HG03045 (cell line): ENCODE measurements around the gene BCOR.

Source experiments
- ATAC-seq: cut with Tn5 transposase; IDR thresholded peaks from one replicate; pipeline ENCODE4 v1.9.1; 2021; ENCODE audit warnings: mild to moderate bottlenecking, moderate library complexity; ENCODE audit not compliant: unreplicated experiment

BCOR gene

GRCh38 chrX:40099055-40099958 is 1.5 kb upstream of the BCOR start:
- ATAC-seq, result peak; percentile 20

DNA sequence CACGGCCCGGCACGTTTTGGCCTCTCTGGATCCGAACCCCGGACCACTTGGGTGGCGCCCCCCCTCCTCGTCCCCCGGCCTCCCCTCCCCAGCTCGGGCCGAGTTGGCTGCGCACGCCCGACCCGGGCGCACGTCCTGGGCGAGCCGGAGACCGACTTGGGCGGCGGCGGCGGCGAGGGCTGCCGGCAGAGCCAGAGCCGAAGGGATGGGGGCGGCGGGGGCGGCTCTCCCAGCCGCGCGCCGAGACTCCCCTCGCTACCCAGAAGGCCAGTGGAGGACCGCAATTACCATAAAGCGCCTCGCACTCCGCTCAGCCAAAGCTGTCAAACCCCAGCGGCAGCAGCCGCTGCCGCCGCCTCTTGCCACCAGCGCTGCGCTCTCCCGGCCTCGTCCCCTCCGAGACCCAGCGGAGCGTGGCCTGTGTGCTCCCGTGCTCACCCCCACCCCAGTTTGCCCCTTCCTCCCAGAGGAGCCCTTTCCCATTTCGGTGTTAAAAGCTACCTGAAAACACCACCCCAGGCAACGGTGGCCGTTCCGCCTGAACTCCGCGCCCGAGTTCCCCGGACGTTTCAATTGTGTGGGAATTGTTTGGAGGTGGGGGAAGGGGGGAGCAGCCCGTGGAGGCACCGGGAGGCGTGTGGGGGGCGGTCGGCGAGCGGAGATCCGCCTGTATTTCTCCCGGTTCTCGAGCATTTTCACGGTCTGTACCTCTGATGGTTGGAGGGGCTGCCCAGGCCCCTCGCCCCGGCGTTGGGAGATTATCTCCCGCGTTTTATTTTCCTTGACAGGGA is 701 bp upstream of the BCOR start:
- ATAC-seq, result peak; percentile 25

GRCh38 chrX:40097141-40097503 is 636 bp downstream of the BCOR start:
- no peak for ATAC-seq

DNA sequence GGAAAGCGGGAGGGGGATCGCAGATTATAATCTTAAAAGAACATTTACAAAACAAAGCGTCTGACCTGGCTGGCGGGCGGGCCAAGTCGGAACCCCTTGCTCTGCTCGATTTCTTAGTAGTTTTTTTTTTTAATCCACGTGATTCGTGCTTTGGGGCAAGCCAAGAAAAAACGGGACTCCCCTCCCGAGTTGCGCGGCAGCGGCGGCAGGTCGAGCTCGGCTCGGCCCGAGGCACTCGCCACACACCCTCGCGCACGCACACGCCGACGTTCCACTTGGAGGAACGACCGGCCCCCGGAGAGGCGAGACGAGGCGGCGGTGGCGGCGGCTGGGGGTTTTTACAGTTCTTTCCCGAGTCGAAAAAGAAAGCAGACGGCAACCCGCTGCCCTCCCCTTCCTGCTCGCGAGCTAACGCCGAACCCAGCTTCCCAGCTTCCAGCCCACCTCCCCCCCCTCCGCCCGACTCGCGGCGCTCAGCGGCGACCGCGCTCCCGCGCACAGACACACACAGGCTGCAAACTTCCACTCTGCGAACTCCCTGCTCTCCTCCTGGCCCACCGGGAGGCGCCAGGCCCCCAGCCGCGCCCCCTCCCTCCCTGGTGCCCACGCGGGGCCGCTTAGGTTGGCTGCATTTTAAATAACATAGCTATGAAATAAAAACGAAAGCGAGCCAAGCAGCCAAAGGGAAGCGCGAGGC is 1.2 kb downstream of the BCOR start:
- ATAC-seq, result no peak

DNA sequence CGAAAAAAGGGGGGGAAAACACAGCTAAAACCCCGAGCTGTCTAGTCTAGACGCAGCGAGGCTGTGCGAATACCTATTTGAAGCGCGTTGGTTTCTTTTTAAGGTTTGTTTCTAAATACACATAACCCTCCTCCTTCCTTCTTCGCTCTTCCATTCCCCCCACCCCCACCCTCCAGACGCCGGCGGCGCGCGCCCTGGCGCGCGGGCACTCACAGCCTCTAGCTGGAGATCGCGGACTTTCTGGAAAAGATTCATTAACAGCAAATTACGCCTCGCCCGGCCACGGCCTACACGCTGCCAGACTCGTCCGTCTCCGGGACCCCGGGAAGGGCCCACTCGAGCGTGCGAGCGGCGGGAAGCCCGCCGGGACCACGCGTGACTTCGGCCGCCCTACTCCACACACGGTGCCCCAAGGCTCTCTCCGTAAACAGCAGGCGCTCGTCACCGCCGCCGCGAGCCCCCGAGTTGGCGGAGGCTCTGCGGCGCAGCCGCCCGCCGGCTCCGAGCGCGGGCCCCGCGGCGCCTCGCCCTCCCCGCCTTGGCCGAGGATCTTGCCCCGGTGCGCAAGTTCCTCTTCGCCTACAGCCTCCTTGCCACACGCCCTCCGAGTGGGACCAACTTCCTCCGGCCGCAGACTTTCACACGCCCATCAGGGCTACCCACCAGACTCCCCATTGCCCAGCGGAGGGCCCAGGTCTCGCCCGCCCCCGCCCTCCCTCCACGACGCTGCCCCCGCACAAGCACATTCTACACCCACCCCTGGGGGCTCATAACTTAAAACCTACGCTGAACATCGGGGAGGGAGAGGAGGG is 2.0 kb downstream of the BCOR start:
- no peak for ATAC-seq

DNA sequence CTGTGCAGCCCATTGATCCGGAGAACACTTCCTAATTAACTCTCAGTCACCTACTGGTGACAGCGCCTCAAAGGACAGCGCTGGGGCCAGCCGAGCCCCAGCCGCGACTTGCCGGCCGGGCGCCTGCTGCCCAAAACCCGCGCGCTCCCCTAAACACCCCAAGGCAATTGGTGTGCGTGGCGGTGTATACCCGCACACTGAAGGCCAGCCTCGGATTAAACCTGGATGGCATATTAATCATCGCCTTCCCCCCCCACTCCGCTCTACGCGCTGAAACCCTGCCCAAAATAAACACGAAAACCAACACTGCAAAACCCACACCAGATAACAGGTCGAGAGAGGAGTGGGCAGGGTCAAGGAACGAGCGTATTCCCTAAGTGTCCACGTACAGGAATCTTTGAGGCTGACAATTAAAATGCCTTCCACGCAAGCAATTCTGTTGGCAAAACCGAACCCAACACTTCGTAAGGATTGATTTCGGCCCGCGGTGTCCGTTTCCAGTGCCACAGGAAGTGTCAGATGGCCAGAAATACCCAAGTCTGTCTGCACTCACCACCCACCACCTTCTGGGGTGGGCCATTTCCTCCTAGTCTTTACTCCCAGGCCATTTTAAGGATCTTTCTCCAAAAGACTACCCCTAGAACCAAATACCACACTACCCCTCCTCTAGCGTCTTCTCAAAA is 2.7 kb downstream of the BCOR start:
- no peak for ATAC-seq

DNA sequence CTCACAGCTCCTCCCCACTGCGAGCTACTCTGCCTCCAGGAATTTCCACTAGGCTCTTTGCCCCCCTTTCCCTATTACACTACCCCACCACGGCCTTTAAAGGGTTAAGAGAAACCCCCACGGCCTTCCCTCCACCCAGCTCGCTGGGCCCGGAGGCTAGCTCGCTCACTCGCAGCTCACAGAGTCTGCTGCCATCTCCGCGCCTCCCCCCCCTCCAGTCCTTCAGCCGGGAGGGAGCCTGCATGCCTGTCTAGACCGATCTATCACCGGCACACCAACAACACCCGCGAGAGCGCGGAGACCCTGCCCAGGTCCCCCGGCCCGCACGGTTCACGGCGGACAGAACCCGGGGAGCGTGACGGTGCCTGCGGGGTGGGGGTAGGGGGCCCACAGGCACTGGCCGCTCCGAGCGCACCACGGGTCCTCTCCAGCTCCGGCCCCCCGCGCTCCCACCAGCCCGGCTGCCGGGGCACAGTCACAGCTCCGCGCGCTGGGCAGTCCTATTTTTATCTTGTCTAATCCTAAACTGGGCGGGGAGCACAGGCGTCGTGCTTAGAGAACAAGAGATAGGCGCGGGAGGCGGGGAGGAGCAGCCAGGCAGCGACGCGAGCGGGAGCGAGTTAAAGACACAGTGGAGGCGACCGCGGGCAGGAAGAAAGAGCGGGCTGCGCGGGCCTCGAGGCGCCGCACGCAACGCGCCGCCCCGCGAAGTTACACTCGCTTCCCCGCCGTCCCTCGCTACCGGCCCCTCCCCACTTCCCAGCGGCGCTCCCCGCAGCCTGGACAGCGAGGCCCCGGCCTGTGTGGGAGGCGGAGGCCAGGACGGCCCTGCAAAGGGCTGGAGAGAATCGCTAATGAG is 3.5 kb downstream of the BCOR start:
- ATAC-seq, result no peak

DNA sequence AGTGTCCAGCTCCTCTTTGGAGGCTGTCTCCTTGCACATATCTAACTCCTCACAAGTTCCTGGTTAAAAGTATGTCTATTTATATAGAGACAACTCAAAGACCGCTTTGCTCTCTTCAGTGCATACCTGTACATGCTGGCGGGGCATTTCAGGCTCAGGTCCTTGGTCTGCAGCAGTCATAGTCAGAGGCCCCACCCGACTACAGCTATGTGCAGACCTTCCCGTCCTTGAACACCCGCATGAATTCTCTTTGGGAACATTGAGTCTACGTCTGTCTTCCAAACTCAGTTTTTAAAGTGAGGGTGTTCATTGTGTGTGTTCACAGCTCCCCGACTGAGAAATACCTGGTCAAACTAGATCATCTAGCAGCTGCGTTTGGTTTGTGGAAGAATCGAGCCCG is 4.2 kb downstream of the BCOR start:
- ATAC-seq, result no peak

GRCh38 chrX:40092808-40093435 is 4.8 kb downstream of the BCOR start:
- ATAC-seq, result no peak

GRCh38 chrX:40091691-40092421 is 5.9 kb downstream of the BCOR start:
- ATAC-seq, result no peak

- ATAC-seq, result no peak
These were observed 6.8 kb downstream of the BCOR start for GRCh38 chrX:40090961-40091360.

DNA sequence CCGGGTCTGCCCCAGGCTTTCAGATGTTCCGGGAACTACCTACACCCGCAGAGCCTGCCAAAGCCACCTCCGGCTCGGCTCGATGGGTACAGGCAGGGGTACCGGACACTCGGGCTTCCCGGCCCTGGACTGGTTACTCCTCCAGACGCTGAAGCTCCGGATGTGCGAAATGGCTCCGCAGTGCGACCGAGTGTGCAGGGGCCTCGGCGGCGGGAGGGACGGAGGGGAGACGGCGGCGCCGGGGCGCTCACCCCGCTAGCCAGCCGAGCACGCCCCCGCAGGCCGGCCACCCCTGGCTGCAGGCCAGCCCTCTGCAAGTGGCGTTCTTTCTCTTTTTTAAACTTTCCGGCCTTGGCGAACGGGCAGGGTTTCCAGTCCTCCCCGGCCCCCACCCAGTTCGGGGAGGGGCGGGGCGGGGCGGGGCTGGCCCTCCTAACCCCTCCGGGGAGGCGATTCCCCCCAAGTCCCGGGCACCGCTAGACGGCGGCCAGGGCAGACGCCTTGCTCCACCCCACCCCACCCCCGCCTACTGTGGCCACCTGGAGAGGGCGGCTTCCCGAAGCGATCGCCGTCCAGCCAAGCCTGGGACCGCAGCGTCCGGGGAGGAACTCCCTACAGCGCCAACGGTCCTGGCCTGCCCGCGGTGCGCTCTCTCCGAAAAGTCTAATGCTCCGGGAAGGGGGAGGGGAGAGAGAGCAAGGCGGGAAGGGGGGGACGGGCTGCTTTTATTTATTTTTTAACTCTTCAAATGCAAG is 7.5 kb downstream of the BCOR start:
- no peak for ATAC-seq

DNA sequence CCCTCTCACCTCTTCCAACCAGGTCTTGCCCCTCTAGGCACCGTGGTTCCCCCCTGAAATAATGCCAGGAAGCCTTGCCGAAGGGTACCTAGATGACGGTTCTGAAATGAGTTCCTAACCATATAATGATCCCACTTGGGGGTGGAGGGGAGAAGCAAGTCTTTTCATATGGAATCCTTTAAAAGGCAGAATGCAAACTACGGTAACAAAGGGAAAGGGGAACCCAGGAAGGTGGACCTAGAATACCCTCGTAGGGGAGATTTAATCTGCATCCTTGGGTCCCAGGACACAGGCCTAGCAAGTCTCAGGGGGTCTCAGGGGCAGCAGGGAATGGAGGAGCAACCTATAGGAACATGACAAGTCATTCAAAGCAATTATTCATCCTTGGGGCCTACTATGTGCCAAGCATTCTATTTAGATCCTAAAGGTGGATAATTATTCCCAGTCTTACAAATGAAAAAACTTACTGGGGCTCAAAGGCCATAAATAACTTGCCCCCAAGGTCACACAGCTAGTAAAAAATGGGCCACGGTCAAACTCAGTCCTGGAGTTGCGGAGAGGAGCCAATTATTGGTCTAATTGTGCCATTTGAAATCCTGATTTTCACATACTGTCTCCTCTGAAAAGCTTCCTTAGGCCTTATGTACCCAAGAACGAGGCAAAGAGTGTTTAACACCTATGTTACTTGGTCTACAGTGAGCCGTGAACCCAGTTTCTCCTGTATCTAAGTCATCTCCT is 8.8 kb downstream of the BCOR start:
- ATAC-seq, result no peak

DNA sequence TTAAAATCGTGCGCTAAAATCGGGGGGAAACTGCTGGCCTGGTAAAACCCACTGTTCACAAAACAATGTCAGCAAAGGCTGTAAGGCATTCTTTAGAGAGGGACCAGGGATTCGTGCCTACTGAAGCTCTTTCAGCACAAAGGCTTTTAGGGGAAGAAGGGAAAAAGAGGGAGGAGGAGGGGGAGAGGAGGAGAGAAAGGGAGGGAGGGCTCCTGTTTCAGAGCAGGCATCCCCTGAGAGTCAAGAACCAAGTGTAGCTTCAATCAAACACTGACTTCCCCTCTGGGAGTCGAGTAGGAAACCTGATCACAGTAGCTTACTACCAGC is 9.5 kb downstream of the BCOR start:
- ATAC-seq, result no peak

GRCh38 chrX:40087425-40088298 is 10.1 kb downstream of the BCOR start:
- no peak for ATAC-seq
